Astrocyte of the hippocampus (primary cell): ENCODE results near the gene TRPM3.

Source experiments
- DNase-seq: peaks from one replicate; pipeline ENCODE4 v3.0.0; 2011; ENCODE audit warnings: low read depth, low spot score

TRPM3 gene

DNA sequence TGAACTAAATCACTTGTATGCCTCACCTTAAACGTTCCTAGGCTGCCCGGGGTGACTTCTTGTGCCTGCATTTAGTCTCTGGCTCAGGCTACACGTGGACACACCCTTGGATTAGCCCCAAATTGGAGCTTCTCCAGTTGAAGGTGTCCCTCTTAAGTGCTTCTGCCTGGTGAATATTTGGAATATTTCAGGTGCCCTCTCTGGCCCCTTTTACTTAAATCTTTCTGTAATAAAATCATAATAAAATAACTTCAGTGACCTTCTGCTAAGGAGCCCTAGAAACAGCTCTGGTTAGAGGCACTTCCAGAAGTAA, 632.7 kb downstream of the TRPM3 start:
- DNase-seq = no peak

DNA sequence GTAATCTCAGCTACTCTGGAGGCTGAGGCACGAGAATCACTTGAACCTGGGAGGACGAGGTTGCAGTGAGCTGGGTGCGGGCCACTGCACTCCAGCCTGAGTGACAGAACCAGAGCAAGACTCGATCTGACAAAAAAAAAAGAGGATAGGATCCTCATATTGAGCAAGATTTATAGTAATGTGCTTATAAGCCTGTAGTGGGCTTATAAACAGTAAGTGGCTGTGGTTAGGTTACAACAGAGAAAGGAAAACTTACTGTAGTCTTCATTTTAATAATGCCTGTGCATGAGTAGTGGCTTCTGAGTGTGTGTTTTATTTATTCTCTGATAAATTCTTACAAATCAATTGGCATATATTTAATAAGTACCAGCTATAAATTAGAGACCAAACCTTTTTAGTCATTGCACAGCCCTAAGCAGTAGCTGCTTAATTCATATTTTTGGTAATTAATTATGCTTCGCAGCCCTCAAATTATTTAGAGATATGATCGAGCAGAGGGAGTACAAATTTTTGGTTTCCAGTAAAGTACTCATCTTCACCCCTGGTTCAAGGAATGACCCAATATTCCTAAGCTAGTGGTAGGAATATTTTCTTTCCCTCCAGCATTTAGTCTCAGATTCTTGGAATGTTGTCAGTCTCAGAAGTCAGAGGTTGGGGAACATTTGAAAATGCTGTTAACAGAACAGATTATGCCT, 633.2 kb downstream of the TRPM3 start:
- DNase-seq = no peak

DNA sequence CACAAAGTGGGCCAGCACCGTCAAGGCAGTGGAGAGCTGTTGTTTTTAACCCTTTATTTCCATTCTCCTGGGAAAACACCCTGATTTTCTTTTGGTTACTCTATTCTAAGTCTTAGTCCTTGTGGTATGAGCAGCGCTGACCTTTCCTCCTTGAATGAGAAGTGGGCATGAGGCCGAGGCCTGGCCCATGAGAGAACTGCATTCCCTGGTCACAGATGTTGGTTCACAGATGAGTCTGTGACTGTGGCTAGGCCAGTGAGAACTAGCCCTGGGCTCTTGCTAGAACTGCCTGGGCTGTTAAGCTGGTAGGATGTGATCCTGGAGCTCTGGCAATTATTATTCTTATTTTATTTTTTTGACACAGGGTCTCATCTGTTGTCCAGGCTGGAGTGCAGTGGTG, 635.3 kb downstream of the TRPM3 start:
- no peak for DNase-seq

DNA sequence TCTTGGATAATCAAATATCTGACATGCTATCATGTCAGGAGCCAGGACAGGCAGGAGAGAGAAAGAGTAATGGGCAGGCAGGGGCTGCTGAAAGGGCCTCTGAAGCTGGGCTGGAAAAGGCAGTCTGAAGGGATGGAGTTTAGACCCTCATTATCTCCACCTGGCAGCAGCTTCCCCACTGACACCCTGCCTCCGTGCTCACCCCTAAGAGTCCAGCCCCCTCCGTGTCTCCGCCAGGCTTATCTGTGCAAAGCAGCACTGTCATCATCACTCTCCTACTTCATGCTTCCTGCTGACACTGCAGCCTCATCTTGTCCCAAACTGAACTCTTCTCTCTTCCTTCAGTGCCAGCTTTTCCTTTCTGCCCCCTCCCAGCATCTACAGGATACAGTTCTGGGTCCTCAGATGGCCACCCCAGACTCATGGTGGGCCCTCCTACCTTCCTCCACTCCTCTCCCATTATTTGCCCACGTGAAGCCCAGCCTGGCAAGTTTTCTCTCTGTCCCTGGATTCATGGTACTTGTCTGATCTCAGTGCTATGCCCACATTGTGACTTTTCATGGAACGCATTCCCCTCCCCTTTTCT, 636.1 kb downstream of the TRPM3 start:
- no peak for DNase-seq

DNA sequence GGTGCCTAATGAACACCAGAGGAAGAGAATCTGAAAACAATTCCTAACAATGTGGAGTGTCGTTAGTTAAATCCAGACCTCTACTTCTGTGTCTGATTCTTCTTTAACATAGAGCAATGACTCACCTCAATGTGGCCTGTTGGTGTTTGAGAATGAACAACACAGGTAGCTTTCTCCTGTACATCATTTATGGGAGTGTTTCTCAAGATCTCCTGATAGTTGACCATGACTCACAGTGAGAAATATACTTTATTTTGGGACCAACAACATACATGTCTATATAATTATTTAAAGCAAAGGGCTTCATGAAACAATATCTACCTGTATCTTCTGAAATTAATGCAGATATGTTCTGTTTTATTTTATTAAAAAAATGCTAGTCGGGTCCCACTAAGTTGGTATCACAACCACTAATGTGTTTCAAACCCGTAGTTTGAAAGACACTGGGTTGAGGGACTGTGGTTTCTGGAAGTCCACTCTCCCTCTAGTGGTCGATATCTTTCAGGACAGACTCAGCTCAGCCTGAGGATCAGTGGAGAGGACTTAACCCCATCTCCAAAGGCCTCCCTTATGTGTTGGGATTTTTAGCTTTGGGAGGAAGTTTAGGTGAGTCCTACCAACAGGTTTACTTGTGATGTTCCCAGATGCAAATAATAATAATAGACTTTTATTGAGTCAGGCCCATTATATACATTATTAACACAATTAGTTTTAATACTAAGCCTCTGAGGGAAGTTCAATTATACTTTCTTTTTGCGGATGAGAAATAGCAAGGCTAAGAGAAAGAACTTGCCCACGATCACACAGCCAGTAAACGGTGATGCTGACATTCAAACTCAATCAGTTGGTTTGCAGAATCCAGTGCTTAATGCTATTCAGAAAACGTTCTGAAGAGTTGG, 636.9 kb downstream of the TRPM3 start:
- peak; percentile 75 for DNase-seq

DNA sequence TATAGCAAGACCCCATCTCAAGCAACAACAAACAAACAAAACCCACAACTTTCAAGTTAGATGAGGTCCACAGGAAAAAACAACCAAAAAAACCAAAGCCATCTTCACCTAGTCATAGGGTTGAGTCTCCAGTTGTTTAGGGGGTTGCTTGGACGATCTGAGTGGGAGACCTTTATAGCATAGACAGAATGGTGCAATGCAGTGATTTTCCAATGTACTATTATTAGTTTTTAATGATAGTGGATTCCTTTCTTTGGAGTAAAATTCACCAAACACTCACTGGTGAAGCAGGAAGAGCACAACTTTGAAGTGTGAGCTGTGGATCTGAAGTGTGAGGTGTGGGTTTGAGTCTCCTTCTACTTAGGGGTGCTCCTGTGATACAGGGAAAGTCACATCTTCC, 640.0 kb downstream of the TRPM3 start:
- DNase-seq = no peak

DNA sequence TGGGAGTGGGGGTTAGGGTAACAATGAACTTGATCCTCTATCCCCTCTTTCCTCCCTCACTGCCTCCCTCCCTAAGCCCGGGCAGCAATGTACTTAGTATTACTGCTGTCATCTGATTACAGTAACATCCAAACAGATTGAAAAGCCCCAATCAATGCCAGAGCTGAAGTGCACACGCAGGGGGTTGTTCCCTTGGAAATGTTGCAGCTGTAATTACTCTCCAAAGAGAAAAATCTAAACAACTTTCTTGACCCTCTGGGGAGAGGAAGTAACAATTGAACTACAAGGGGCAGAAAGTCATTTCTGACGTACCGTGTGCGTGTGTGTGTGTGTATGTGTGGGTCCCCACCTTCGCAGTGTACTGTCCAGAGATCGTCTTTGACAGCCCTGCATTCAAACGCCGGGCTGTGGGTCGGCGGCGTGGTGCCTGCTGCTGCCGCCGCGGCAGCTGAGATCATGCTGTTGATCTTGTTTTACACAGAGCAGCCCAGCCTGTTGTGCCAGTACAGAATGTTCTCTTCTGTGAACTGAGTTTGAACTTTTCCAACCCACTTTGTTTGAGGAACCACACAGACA, 640.9 kb downstream of the TRPM3 start:
- DNase-seq = peak; percentile 93

DNA sequence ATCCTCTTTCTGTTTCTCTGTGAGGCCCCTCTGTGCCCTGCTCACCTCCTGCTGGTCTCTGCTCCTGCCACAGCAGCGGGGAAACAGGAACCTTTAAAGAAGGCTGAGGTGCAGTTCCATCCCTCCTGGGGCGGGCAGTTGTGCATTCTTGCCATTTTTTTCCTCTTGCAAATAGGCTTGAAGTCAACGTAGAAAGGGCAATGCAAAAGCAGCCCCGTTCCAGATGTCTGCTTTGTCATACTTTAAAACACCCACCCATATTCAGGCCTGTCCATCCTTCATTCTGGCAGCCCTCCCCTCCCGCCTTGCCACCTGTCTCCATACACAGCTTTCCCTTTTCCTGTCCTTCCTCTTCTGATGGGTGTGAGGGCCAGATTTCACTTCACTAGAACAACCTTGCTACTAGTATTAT, 641.5 kb downstream of the TRPM3 start:
- DNase-seq = peak; percentile 83
